ENCODE results near the gene PDE6C.

- TF ChIP-seq CTCF (conservative IDR thresholded peaks at IDR 0.05 in 1 of 2, IDR thresholded peaks at IDR 0.05 in 1 of 2; ENCODE audit: low read depth in 1 of 2, low read length in 2 of 2) (no peak), EZH2 (IDR thresholded peaks at IDR 0.05; ENCODE audit: low read length, missing control alignments) (no peak)
These were observed 66.0 kb downstream of the PDE6C start for GRCh38 chr10:93678386-93678785.
